Breast epithelium (tissue), 4 donors: ENCODE results near the gene TRMU. TPM values are rescaled to one million over a fixed set of nuclear protein-coding genes. Genes with fewer than 3 reads are reported as not detected.

Experiments
- DNase-seq, 2 donors: peaks; one replicate each; pipeline ENCODE4 v3.0.0-alpha.2; 2019; ENCODE audit warnings: low spot score in 2 of 2
- H3K27ac ChIP-seq, 2 donors: fragments of 200-600 bp; sonication (generic) in 1 of 2; one replicate each; pipeline ENCODE4 v1.5.1; 2016 to 2019; ENCODE audit warnings: mild to moderate bottlenecking in 1 of 2
- H3K27me3 ChIP-seq, 2 donors: fragments of 200-600 bp; sonication (generic) in 1 of 2; one replicate each; pipeline versions ENCODE4 v1.5.1 to v1.6.0; 2017 to 2019; ENCODE audit warnings: control low read depth in 1 of 2, mild to moderate bottlenecking in 1 of 2
- H3K36me3 ChIP-seq: fragments of 200-600 bp; one replicate; pipeline ENCODE4 v1.5.1; 2019
- H3K4me1 ChIP-seq, 2 donors: fragments of 200-600 bp; sonication (generic); one replicate each; pipeline ENCODE4 v1.5.1; 2016 to 2019; ENCODE audit warnings: control low read depth in 1 of 2
- H3K4me3 ChIP-seq, 3 donors: fragments of 200-600 bp; sonication (generic); 1 replicate in 2 of 3; 2 replicates in 1 of 3; pipeline ENCODE4 v1.5.1; 2016 to 2019; ENCODE audit warnings: mild to moderate bottlenecking in 3 of 3, moderate library complexity in 2 of 3
- H3K9me3 ChIP-seq, 2 donors: fragments of 200-600 bp; sonication (generic) in 1 of 2; one replicate each; pipeline ENCODE4 v1.5.1; 2016 to 2019; ENCODE audit warnings: control low read depth in 1 of 2
- POLR2A ChIP-seq: fragments of 450-650 bp; IDR thresholded peaks from one replicate; pipeline ENCODE4 v1.6.1; 2016; ENCODE audit warnings: antibody characterized with exemption, mild to moderate bottlenecking, moderate library complexity
- POLR2AphosphoS5 ChIP-seq, 3 donors: sonication (generic); formaldehyde crosslinking; IDR thresholded peaks; one replicate each; pipeline ENCODE4 v1.6.1; 2017; ENCODE audit warnings: antibody characterized with exemption in 3 of 3
- intact Hi-C: fragments of 100-400 bp; cut with DNase I; formaldehyde crosslinking; loops from one replicate; pipeline ENCODE4 v1.15.1; 2023; ENCODE audit warnings: low total_unique reads
- total RNA-seq, 3 donors: library from RNA; depleted of rRNA; stranded (reverse); fragments of >200 nt; gene quantifications; one replicate each; pipeline ENCODE4 v1.1.0, GENCODE V29; 2016
- TF ChIP-seq, protein P1 (sequence below), 3 donors: fragments of 450-650 bp; IDR thresholded peaks; one replicate each; pipeline ENCODE4 v1.5.1; 2016 to 2017; ENCODE audit warnings: antibody characterized with exemption in 3 of 3, mild to moderate bottlenecking in 3 of 3, moderate library complexity in 3 of 3

Gene TRMU
- total RNA-seq, 3 donors from 2014 or later: 25.4 to 40.6 (median 37.6) TPM

DNA sequence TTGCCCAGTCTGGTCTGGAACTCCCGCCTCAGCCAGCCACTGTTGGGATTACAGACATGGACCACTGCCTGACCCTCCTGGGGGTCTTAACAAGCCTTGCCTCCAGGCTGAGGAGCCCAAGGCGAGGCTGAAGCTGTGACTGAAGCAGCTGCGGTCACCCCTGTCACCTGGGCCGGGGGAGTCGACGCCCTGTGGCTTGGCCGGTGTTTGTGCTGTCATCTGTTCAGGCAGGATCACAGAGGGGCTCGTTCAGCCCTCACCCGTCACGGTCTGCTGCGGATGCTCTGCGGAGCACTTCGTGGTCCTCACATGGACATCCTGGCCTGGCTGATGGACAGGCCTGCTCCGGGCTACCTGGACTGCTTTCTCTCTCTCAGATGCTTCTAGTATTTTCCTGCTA is 23.8 kb downstream of the TRMU start:
- no peak overlapping the region for H3K27ac ChIP-seq
- no peaks in the 10 kb centered on the region for H3K9me3 ChIP-seq
- no peaks in the 10 kb centered on the region for H3K4me1 ChIP-seq
- H3K4me3 ChIP-seq: no peak overlapping the region
- no peaks in the 10 kb centered on the region for H3K27me3 ChIP-seq
- TF ChIP-seq POLR2AphosphoS5 (IDR thresholded peaks at IDR 0.05) (no peak), POLR2A (no peak)
- TF ChIP-seq, protein P1, sequence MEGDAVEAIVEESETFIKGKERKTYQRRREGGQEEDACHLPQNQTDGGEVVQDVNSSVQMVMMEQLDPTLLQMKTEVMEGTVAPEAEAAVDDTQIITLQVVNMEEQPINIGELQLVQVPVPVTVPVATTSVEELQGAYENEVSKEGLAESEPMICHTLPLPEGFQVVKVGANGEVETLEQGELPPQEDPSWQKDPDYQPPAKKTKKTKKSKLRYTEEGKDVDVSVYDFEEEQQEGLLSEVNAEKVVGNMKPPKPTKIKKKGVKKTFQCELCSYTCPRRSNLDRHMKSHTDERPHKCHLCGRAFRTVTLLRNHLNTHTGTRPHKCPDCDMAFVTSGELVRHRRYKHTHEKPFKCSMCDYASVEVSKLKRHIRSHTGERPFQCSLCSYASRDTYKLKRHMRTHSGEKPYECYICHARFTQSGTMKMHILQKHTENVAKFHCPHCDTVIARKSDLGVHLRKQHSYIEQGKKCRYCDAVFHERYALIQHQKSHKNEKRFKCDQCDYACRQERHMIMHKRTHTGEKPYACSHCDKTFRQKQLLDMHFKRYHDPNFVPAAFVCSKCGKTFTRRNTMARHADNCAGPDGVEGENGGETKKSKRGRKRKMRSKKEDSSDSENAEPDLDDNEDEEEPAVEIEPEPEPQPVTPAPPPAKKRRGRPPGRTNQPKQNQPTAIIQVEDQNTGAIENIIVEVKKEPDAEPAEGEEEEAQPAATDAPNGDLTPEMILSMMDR (IDR thresholded peaks at IDR 0.05): no peak
- H3K36me3 ChIP-seq: no peaks in the 10 kb centered on the region
- intact Hi-C loops: loop anchor here (10.0 kb wide), 1 partner anchor 175 kb away; the partner anchor contains the start of gene CELSR1
- no peak for DNase-seq

- Histone ChIP-seq H3K4me3 (no peak overlapping the region), H3K9me3 (no peaks in the 10 kb centered on the region), H3K27me3 (no peaks in the 10 kb centered on the region), H3K36me3 (no peaks in the 10 kb centered on the region), H3K4me1 (no peaks in the 10 kb centered on the region), H3K27ac (no peak overlapping the region)
- intact Hi-C loops: no loop called here
- DNase-seq: no peak
- TF ChIP-seq POLR2AphosphoS5 (IDR thresholded peaks at IDR 0.05) (no peak), POLR2A (no peak)
- TF ChIP-seq, protein P1 (IDR thresholded peaks at IDR 0.05): no peak
Measured at GRCh38 chr22:46360097-46360496, 24.6 kb downstream of the TRMU start.

DNA sequence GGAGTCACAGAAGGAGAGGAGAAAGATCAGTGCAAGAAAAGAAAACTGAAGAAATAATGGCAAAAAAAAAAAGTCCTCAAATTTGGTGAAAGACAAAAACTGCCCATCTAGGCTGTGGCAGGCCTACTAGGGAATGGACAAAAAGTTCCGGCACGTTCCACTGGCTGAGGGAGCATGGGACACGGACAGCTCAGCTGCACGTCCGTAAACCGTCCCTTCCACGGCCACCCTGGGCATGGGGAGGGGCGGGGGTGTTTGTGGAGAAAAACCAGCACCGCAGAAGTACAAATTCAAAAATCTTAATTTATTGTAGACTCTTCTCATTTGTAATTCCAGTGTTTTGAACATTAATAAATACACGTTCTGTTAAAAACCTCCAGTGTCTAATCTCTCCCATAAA is 25.4 kb downstream of the TRMU start:
- intact Hi-C loops: no loop called here
- no peak for DNase-seq
- TF ChIP-seq, protein P1 (IDR thresholded peaks at IDR 0.05): no peak
- TF ChIP-seq POLR2AphosphoS5 (IDR thresholded peaks at IDR 0.05) (no peak), POLR2A (no peak)
- Histone ChIP-seq H3K27ac (no peak overlapping the region), H3K4me3 (no peak overlapping the region), H3K36me3 (no peaks in the 10 kb centered on the region), H3K4me1 (no peaks in the 10 kb centered on the region), H3K9me3 (no peaks in the 10 kb centered on the region), H3K27me3 (no peaks in the 10 kb centered on the region)

DNA sequence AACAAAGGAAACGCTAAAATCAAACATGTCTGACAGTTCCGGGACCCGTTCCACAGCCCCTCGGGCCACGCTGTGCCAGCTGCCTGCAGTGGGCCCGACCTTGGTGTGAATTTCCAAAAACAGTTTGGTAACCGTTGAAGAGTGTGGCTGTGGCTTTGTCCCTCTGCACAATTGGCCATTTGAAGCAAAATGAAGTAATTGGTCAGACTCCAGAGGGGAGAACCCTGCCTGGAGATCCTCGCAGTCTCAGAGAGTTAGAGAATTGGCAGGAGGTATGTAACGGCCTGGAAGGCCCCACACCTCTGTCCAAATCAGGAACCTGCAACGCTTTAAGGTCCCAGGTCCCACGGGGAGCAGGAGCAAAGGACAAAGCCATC is 26.3 kb downstream of the TRMU start:
- H3K27ac ChIP-seq: no peak overlapping the region
- H3K4me3 ChIP-seq: no peak overlapping the region
- no peaks in the 10 kb centered on the region for H3K36me3 ChIP-seq
- intact Hi-C loops: no loop called here
- H3K4me1 ChIP-seq: no peaks in the 10 kb centered on the region
- no peaks in the 10 kb centered on the region for H3K9me3 ChIP-seq
- DNase-seq: no peak
- no peaks in the 10 kb centered on the region for H3K27me3 ChIP-seq
- TF ChIP-seq POLR2AphosphoS5 (IDR thresholded peaks at IDR 0.05) (no peak), POLR2A (no peak)
- TF ChIP-seq, protein P1 (IDR thresholded peaks at IDR 0.05): no peak

DNA sequence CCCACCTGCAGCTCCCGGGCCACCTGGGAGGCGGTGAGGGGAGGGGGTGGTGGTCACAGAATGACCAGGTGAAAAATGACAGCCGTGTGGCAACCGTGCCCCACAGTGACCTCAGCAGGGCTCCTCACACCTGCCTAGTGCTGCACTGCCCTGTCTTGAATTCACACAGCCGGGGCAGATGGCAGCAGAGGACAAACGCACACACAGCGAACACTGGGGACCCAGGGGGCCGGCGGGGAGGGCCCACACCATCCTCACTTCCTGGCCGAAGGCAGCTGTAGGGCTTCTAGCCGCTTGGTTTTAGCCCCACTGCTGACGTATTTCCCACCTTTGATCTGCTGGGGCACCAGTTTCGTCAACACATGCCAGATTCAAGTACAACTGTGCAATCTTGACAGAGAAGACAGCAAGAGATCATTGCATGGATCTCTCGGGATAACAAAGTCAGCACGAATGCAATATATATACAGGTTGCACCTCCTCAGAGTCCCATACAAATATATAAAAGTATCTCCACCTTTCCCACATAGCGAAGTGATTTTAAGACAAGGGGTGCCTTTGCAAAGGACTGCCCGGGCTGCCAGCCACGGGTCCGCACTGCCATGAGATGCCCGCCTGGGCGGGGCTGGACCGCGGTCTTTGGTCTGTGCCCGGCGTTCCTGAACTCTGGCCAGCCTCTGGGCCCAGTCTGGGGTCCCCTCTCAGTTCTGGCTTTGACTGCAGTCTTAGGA is 26.9 kb downstream of the TRMU start:
- Histone ChIP-seq H3K27ac (no peak overlapping the region), H3K4me1 (no peaks in the 10 kb centered on the region), H3K4me3 (no peak overlapping the region), H3K27me3 (no peaks in the 10 kb centered on the region), H3K36me3 (no peaks in the 10 kb centered on the region), H3K9me3 (no peaks in the 10 kb centered on the region)
- TF ChIP-seq POLR2A (no peak), POLR2AphosphoS5 (IDR thresholded peaks at IDR 0.05) (no peak)
- TF ChIP-seq, protein P1 (IDR thresholded peaks at IDR 0.05): no peak
- DNase-seq: no peak
- intact Hi-C loops: no loop called here
